ENCODE results near the gene CUX1. TPM values are rescaled to one million over a fixed set of nuclear protein-coding genes. Genes with fewer than 3 reads are reported as not detected.
A peak's percentile ranks its signal among the peaks of the same experiment; 100 is the strongest.
"Not testable (repeated sequence)": the region's sequence is repeated elsewhere in the genome, so short reads cannot be mapped to it uniquely, and the experiment has no call there.

Gene CUX1
- total RNA-seq, 1 experiment from 2014 or later: 53.5 TPM

DNA sequence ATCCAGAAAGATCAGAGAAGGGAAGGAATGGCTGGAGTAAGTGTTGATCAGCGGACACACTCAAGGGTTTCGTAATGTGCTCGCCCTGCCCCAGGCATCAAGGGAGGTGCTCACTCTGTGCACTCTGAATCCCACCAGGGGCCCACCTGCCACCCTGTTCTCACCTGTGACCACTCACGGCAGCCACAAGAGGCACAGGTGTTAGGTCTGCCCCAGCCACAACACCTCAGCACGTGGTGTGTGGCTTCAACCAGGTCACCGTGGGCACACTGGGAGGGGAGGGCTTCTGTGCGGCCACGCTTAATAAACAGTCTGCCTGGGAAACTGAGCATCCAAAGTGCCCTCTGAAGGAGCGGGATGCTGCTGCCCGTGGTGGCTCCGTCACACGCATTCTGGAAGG is 49.8 kb downstream of the CUX1 start:
- no peaks in the 10 kb centered on the region for H3K9me3 ChIP-seq (ENCODE audit: control insufficient read depth, low read depth, low read length)
- Mint-ChIP-seq H3K36me3 (ENCODE audit: insufficient read depth in 1 of 3, low read depth in 3 of 3) (peaks cover 2 to 10% (median 6%) of the 10 kb centered on the region in 3 experiments; a peak in 5 of 7 replicates), H3K9me3 (no peaks in the 10 kb centered on the region; a peak in 1 of 5 replicates), H3K4me1 (peaks cover 46 to 61% of the 10 kb centered on the region in 2 experiments), H3K27me3 (ENCODE audit: low read depth) (no peaks in the 10 kb centered on the region), H3K4me3 (no peak overlapping the region), H3K27ac (peak overlapping the region in 2 of 3 experiments; percentile 54 to 77; a peak in 3 of 7 replicates)
- no peak overlapping the region for H2AFZ ChIP-seq (ENCODE audit: low read length)
- H2BK20ac ChIP-seq (ENCODE audit: low read depth, low read length, poor library complexity, severe bottlenecking): no peak overlapping the region
- no peak overlapping the region for H2BK120ac ChIP-seq (ENCODE audit: low read depth, low read length, poor library complexity, severe bottlenecking)
- no peak overlapping the region for H3K56ac ChIP-seq (ENCODE audit: insufficient read length, low read depth, low read length)
- H3K4me1 ChIP-seq (ENCODE audit: insufficient read depth, low read length): peaks cover 18% of the 10 kb centered on the region
- DNase-seq: no peak
- H3K9ac ChIP-seq (ENCODE audit: extremely low read depth, insufficient read length, low read length): no peak overlapping the region
- no peak overlapping the region for H3K4ac ChIP-seq (ENCODE audit: low read depth, low read length)
- H3K27me3 ChIP-seq (ENCODE audit: insufficient read depth, low read length): no peaks in the 10 kb centered on the region
- H4K8ac ChIP-seq (replicated peaks; ENCODE audit: insufficient read length, low read depth, low read length): no peak overlapping the region
- H2AK5ac ChIP-seq (ENCODE audit: insufficient read length, low read length): no peak overlapping the region
- H4K5ac ChIP-seq (ENCODE audit: insufficient read length, low read depth, low read length): no peak overlapping the region
- WGBS (ENCODE audit: extremely low coverage, insufficient read length, low lambda C conversion rate): no CpG with 5 or more reads among the region's 12 CpGs
- no peak overlapping the region for H3K18ac ChIP-seq (ENCODE audit: insufficient read length, low read depth, low read length)
- H3K4me2 ChIP-seq (ENCODE audit: insufficient read depth, insufficient read length, low read length): no peak overlapping the region
- no peaks in the 10 kb centered on the region for H3K23me2 ChIP-seq (ENCODE audit: insufficient read length, low read depth, low read length, poor library complexity, severe bottlenecking)
- H3K27ac ChIP-seq (ENCODE audit: insufficient read length, low read depth, low read length): no peak overlapping the region
- 0 out of 2 replicates have a peak overlapping the region, but pooled peaks have one; percentile 82 for H2BK15ac ChIP-seq (ENCODE audit: low read depth, low read length)
- H4K20me1 ChIP-seq (ENCODE audit: control insufficient read depth, insufficient read depth, insufficient read length): peaks cover 7% of the 10 kb centered on the region
- TF ChIP-seq CTCF (conservative IDR thresholded peaks at IDR 0.05): no peak
- no peak overlapping the region for H3K23ac ChIP-seq (ENCODE audit: insufficient read length, low read depth, low read length)
- no peak overlapping the region for H2BK12ac ChIP-seq (ENCODE audit: insufficient read length, low read depth, low read length)
- peaks cover 2% of the 10 kb centered on the region for H3K79me1 ChIP-seq (ENCODE audit: insufficient read depth, low read depth, low read length, poor library complexity, severe bottlenecking)
- H3K14ac ChIP-seq (ENCODE audit: insufficient read depth, low read length): peak overlapping the region; percentile 49; the same call in 1 of the 2 replicates
- H3T11ph ChIP-seq (ENCODE audit: low read length): no peak overlapping the region
- no peak overlapping the region for H2BK5ac ChIP-seq (ENCODE audit: insufficient read length, low read length)
- H4K91ac ChIP-seq (ENCODE audit: insufficient read length, low read depth, low read length): no peak overlapping the region
- peaks cover 40% of the 10 kb centered on the region for H3K79me2 ChIP-seq (ENCODE audit: insufficient read depth, low read length)

GRCh38 chr7:101867681-101868080 is 50.3 kb downstream of the CUX1 start:
- not testable (repeated sequence) for H3K56ac ChIP-seq (ENCODE audit: insufficient read length, low read depth, low read length); H3K4me2 ChIP-seq (ENCODE audit: insufficient read depth, insufficient read length, low read length); H3K27ac ChIP-seq (ENCODE audit: insufficient read length, low read depth, low read length); H3K9ac ChIP-seq (ENCODE audit: extremely low read depth, insufficient read length, low read length); H2AFZ ChIP-seq (ENCODE audit: low read length); H2BK20ac ChIP-seq (ENCODE audit: low read depth, low read length, poor library complexity, severe bottlenecking); H3K23ac ChIP-seq (ENCODE audit: insufficient read length, low read depth, low read length); H3K79me1 ChIP-seq (ENCODE audit: insufficient read depth, low read depth, low read length, poor library complexity, severe bottlenecking); H3K4ac ChIP-seq (ENCODE audit: low read depth, low read length); H3K36me3 Mint-ChIP-seq (ENCODE audit: insufficient read depth in 1 of 3, low read depth in 3 of 3); H3K14ac ChIP-seq (ENCODE audit: insufficient read depth, low read length); H3K27me3 Mint-ChIP-seq (ENCODE audit: low read depth); H3K18ac ChIP-seq (ENCODE audit: insufficient read length, low read depth, low read length); H3K9me3 Mint-ChIP-seq; H4K5ac ChIP-seq (ENCODE audit: insufficient read length, low read depth, low read length); H2BK12ac ChIP-seq (ENCODE audit: insufficient read length, low read depth, low read length); H4K8ac ChIP-seq (replicated peaks; ENCODE audit: insufficient read length, low read depth, low read length); H2BK120ac ChIP-seq (ENCODE audit: low read depth, low read length, poor library complexity, severe bottlenecking); H3T11ph ChIP-seq (ENCODE audit: low read length); H2AK5ac ChIP-seq (ENCODE audit: insufficient read length, low read length); H3K4me3 Mint-ChIP-seq; H3K27me3 ChIP-seq (ENCODE audit: insufficient read depth, low read length); H3K23me2 ChIP-seq (ENCODE audit: insufficient read length, low read depth, low read length, poor library complexity, severe bottlenecking); DNase-seq; H3K9me3 ChIP-seq (ENCODE audit: control insufficient read depth, low read depth, low read length); H4K20me1 ChIP-seq (ENCODE audit: control insufficient read depth, insufficient read depth, insufficient read length); H4K91ac ChIP-seq (ENCODE audit: insufficient read length, low read depth, low read length); H2BK5ac ChIP-seq (ENCODE audit: insufficient read length, low read length)
- peaks cover 36% of the 10 kb centered on the region for H3K79me2 ChIP-seq (ENCODE audit: insufficient read depth, low read length)
- WGBS (ENCODE audit: extremely low coverage, insufficient read length, low lambda C conversion rate): no CpG with 5 or more reads among the region's 6 CpGs
- H3K27ac Mint-ChIP-seq: peak overlapping the region in 1 of 3 experiments; percentile 87; a peak in 3 of 7 replicates
- 0 out of 2 replicates have a peak overlapping the region, but pooled peaks have one; percentile 82 for H2BK15ac ChIP-seq (ENCODE audit: low read depth, low read length)
- peaks cover 42 to 58% of the 10 kb centered on the region in 2 experiments for H3K4me1 Mint-ChIP-seq
- peaks cover 17% of the 10 kb centered on the region for H3K4me1 ChIP-seq (ENCODE audit: insufficient read depth, low read length)

Measured in H9 (cell line).